Lower lobe of right lung (tissue), 2 donors: ENCODE data around the gene NDUFV1. TPM values are rescaled to one million over a fixed set of nuclear protein-coding genes. Genes with fewer than 3 reads are reported as not detected.
"Not testable (repeated sequence)": the region's sequence is repeated elsewhere in the genome, so short reads cannot be mapped to it uniquely, and the experiment has no call there.

Experiments used
- ATAC-seq, 2 donors: fragments of 200-7000 bp; cut with Tn5 transposase; one replicate each; pipeline ENCODE4 v1.9.1; 2020 to 2022; ENCODE audit warnings: mild to moderate bottlenecking in 2 of 2, moderate library complexity in 2 of 2
- DNase-seq: peaks from one replicate; pipeline ENCODE4 v3.0.0-alpha.2; 2020
- H3K27ac ChIP-seq: fragments of 200-600 bp; one replicate; pipeline ENCODE4 v1.8.0; 2022
- H3K27me3 ChIP-seq: fragments of 200-600 bp; one replicate; pipeline ENCODE4 v1.8.0; 2022; ENCODE audit warnings: low read depth
- H3K36me3 ChIP-seq: fragments of 200-600 bp; one replicate; pipeline ENCODE4 v1.8.0; 2022; ENCODE audit warnings: mild to moderate bottlenecking
- H3K4me1 ChIP-seq: fragments of 200-600 bp; one replicate; pipeline ENCODE4 v1.8.0; 2022
- H3K4me3 ChIP-seq: fragments of 200-600 bp; one replicate; pipeline ENCODE4 v1.8.0; 2022; ENCODE audit warnings: mild to moderate bottlenecking
- H3K9me3 ChIP-seq: fragments of 200-600 bp; one replicate; pipeline ENCODE4 v1.8.0; 2022
- CTCF ChIP-seq: fragments of 200-600 bp; IDR thresholded peaks from one replicate; pipeline ENCODE4 v1.8.0; 2022; ENCODE audit warnings: antibody characterized with exemption, mild to moderate bottlenecking
- intact Hi-C: fragments of 100-400 bp; cut with DNase I; formaldehyde crosslinking; loops from one replicate; pipeline ENCODE4 v1.11.0; 2022
- total RNA-seq: library from RNA; stranded (reverse); fragmentation: NEBNext Ultra II Directional; extraction: Animal tissue kit (Norgen Biotek cat#: 25700); gene quantifications from one replicate; pipeline ENCODE4 v1.2.1, GENCODE V29; 2021
- donor health status: DM: no; HTN: yes; CAD: no; lungs with severe emphysema.

NDUFV1 gene
- total RNA-seq, 1 donor from 2014 or later: 143 TPM

- Histone ChIP-seq H3K27ac (no peak overlapping the region), H3K36me3 (peaks cover 6% of the 10 kb centered on the region), H3K4me3 (no peak overlapping the region), H3K4me1 (no peaks in the 10 kb centered on the region), H3K9me3 (no peaks in the 10 kb centered on the region), H3K27me3 (no peaks in the 10 kb centered on the region)
- intact Hi-C loops: no loop called here
- no peak for ATAC-seq
- TF ChIP-seq CTCF: no peak
- DNase-seq: no peak
Measured at GRCh38 chr11:67592880-67593564, 13.7 kb upstream of the NDUFV1 start.

- Histone ChIP-seq H3K4me3 (no peak overlapping the region), H3K27ac (no peak overlapping the region), H3K27me3 (no peaks in the 10 kb centered on the region), H3K9me3 (no peaks in the 10 kb centered on the region), H3K4me1 (no peaks in the 10 kb centered on the region), H3K36me3 (peaks cover 1% of the 10 kb centered on the region)
- intact Hi-C loops: no loop called here
- no peak for ATAC-seq
- DNase-seq: no peak
- TF ChIP-seq CTCF: no peak
Measured at GRCh38 chr11:67593565-67593905, 13.2 kb upstream of the NDUFV1 start.

GRCh38 chr11:67594480-67594879 lies 12.3 kb upstream of the NDUFV1 start:
- Histone ChIP-seq H3K4me1 (no peaks in the 10 kb centered on the region), H3K27ac (no peak overlapping the region), H3K27me3 (no peaks in the 10 kb centered on the region), H3K9me3 (no peaks in the 10 kb centered on the region), H3K4me3 (no peak overlapping the region), H3K36me3 (no peaks in the 10 kb centered on the region)
- ATAC-seq: no peak
- TF ChIP-seq CTCF: no peak
- intact Hi-C loops: no loop called here
- DNase-seq: no peak

GRCh38 chr11:67596753-67597300 lies 9.9 kb upstream of the NDUFV1 start:
- H3K27ac ChIP-seq: no peak overlapping the region
- no peak overlapping the region for H3K4me3 ChIP-seq
- intact Hi-C loops: no loop called here
- H3K9me3 ChIP-seq: no peaks in the 10 kb centered on the region
- no peak for ATAC-seq
- no peak for DNase-seq
- H3K4me1 ChIP-seq: no peaks in the 10 kb centered on the region
- H3K36me3 ChIP-seq: no peaks in the 10 kb centered on the region
- no peaks in the 10 kb centered on the region for H3K27me3 ChIP-seq
- no peak for TF ChIP-seq CTCF

- H3K4me3 ChIP-seq, ATAC-seq, H3K27me3 ChIP-seq, DNase-seq, intact Hi-C loops, H3K27ac ChIP-seq, H3K4me1 ChIP-seq, H3K36me3 ChIP-seq, H3K9me3 ChIP-seq: not testable (repeated sequence)
Measured at GRCh38 chr11:67597458-67597857, 9.3 kb upstream of the NDUFV1 start.

- H3K9me3 ChIP-seq, intact Hi-C loops, ATAC-seq, H3K4me3 ChIP-seq, DNase-seq, H3K36me3 ChIP-seq, H3K4me1 ChIP-seq, H3K27me3 ChIP-seq, H3K27ac ChIP-seq: not testable (repeated sequence)
Measured at GRCh38 chr11:67597963-67598362, 8.8 kb upstream of the NDUFV1 start.
